Calu3 (cell line): ENCODE measurements around the gene UBASH3B. TPM values are rescaled to one million over a fixed set of nuclear protein-coding genes. Genes with fewer than 3 reads are reported as not detected.

Experiments
- BruUV-seq: library from RNA; stranded (reverse); fragments of 400-500 nt; replicated peaks from 2 replicates; lab custom pipeline; 2021; lab: Mats Ljungman, UMichigan
- CTCF ChIA-PET: fragments of 300-600 bp; sonication (Branson Sonifier 250); formaldehyde crosslinking; loops from one replicate; lab custom pipeline; 2022; ENCODE audit warnings: antibody characterized with exemption; lab: Charles Lee
- DNase-seq: peaks from one replicate; pipeline ENCODE4 v3.0.0; 2022
- H3K27ac Mint-ChIP-seq: one replicate; pipeline ENCODE4 v1.8.0; 2022; ENCODE audit warnings: mixed read lengths; ENCODE audit not compliant: unreplicated experiment
- H3K27me3 Mint-ChIP-seq: one replicate; pipeline ENCODE4 v1.8.0; 2022; ENCODE audit warnings: mixed read lengths; ENCODE audit not compliant: unreplicated experiment
- H3K36me3 Mint-ChIP-seq: one replicate; pipeline ENCODE4 v1.8.0; 2022; ENCODE audit warnings: mild to moderate bottlenecking, moderate library complexity, mixed read lengths; ENCODE audit not compliant: insufficient read depth, unreplicated experiment
- H3K4me1 Mint-ChIP-seq: one replicate; pipeline ENCODE4 v1.8.0; 2022; ENCODE audit warnings: mild to moderate bottlenecking, low read depth, mixed read lengths; ENCODE audit not compliant: unreplicated experiment
- H3K4me3 Mint-ChIP-seq: one replicate; pipeline ENCODE4 v1.8.0; 2022; ENCODE audit warnings: mild to moderate bottlenecking, low read depth, moderate library complexity, mixed read lengths; ENCODE audit not compliant: unreplicated experiment
- H3K9me3 Mint-ChIP-seq: one replicate; pipeline ENCODE4 v1.8.0; 2022; ENCODE audit warnings: low read depth, mixed read lengths; ENCODE audit not compliant: unreplicated experiment
- CTCF ChIP-seq: fragments of 200-600 bp; IDR thresholded peaks from one replicate; pipeline ENCODE4 v1.8.0; 2022; ENCODE audit warnings: antibody characterized with exemption; ENCODE audit not compliant: unreplicated experiment
- intact Hi-C: fragments of 100-400 bp; cut with micrococcal nuclease; formaldehyde crosslinking; loops from one replicate; pipeline ENCODE4 v1.10.0; 2022; ENCODE audit not compliant: unreplicated experiment
- total RNA-seq: library from RNA; stranded (reverse); gene quantifications from 2 replicates; pipeline ENCODE4 v1.2.3, GENCODE V29; 2022

UBASH3B gene
- total RNA-seq, 1 experiment from 2014 or later = 74.9 TPM

- no TSS peak for BruUV-seq
- CTCF ChIA-PET = no interaction called here
- peaks cover 27% of the 10 kb centered on the region for H3K4me1 Mint-ChIP-seq
Observed at GRCh38 chr11:122649116-122649515, 6.4 kb upstream of the UBASH3B start.

GRCh38 chr11:122650619-122651018 is 4.9 kb upstream of the UBASH3B start:
- peaks cover 29% of the 10 kb centered on the region for H3K4me1 Mint-ChIP-seq
- peaks cover 4% of the 10 kb centered on the region for H3K36me3 Mint-ChIP-seq
- intact Hi-C loops = no loop called here
- no peaks in the 10 kb centered on the region for H3K27me3 Mint-ChIP-seq
- CTCF ChIA-PET = interaction anchor here (0.6 kb wide), 1 partner anchor 25 kb away, joined by 4 read pairs; no protein-coding TSS in a partner anchor
- DNase-seq = no peak
- TF ChIP-seq CTCF = no peak
- no peaks in the 10 kb centered on the region for H3K9me3 Mint-ChIP-seq
- H3K4me3 Mint-ChIP-seq = no peak overlapping the region
- H3K27ac Mint-ChIP-seq = no peak overlapping the region
- no TSS peak for BruUV-seq

More at GRCh38 chr11:122649116-122649515, 6.4 kb upstream of the UBASH3B start:
- no peak for DNase-seq
- H3K27me3 Mint-ChIP-seq = no peaks in the 10 kb centered on the region
- H3K9me3 Mint-ChIP-seq = no peaks in the 10 kb centered on the region
- H3K27ac Mint-ChIP-seq = no peak overlapping the region
- intact Hi-C loops = no loop called here
- H3K36me3 Mint-ChIP-seq = no peaks in the 10 kb centered on the region
- no peak overlapping the region for H3K4me3 Mint-ChIP-seq
- no peak for TF ChIP-seq CTCF

GRCh38 chr11:122652495-122652894 is 3.0 kb upstream of the UBASH3B start:
- H3K4me3 Mint-ChIP-seq = no peak overlapping the region
- BruUV-seq = no TSS peak
- no peak overlapping the region for H3K27ac Mint-ChIP-seq
- H3K27me3 Mint-ChIP-seq = no peaks in the 10 kb centered on the region
- H3K4me1 Mint-ChIP-seq = peaks cover 15% of the 10 kb centered on the region
- intact Hi-C loops = no loop called here
- H3K9me3 Mint-ChIP-seq = no peaks in the 10 kb centered on the region
- peaks cover 23% of the 10 kb centered on the region for H3K36me3 Mint-ChIP-seq
- CTCF ChIA-PET = interaction anchor here (0.7 kb wide), 1 partner anchor 30 kb away, joined by 4 read pairs; no protein-coding TSS in a partner anchor
- TF ChIP-seq CTCF = no peak
- no peak for DNase-seq

- Mint-ChIP-seq H3K4me3 (no peak overlapping the region), H3K9me3 (no peaks in the 10 kb centered on the region), H3K4me1 (peaks cover 8% of the 10 kb centered on the region), H3K27me3 (no peaks in the 10 kb centered on the region), H3K27ac (no peak overlapping the region), H3K36me3 (peaks cover 28% of the 10 kb centered on the region)
- TF ChIP-seq CTCF = no peak
- intact Hi-C loops = no loop called here
- CTCF ChIA-PET = no interaction called here
- no peak for DNase-seq
- BruUV-seq = no TSS peak
Observed at GRCh38 chr11:122653916-122654585, 1.5 kb upstream of the UBASH3B start.
